Uterus (tissue), 4 donors: ENCODE measurements around the gene ZNF625. TPM values are rescaled to one million over a fixed set of nuclear protein-coding genes. Genes with fewer than 3 reads are reported as not detected.

Experiments used
- DNase-seq, 2 donors: peaks; one replicate each; pipeline ENCODE4 v3.0.0-alpha.2; 2019 to 2020
- H3K27ac ChIP-seq, 2 donors: fragments of 200-600 bp; sonication (generic); 1 replicate in 1 of 2; 2 replicates in 1 of 2; pipeline ENCODE4 v1.5.1; 2016 to 2018
- H3K27me3 ChIP-seq, 2 donors: fragments of 200-600 bp; sonication (generic); one replicate each; pipeline ENCODE4 v1.5.1; 2018 to 2019; ENCODE audit warnings: control low read depth in 1 of 2
- H3K36me3 ChIP-seq, 2 donors: fragments of 200-600 bp; sonication (generic); one replicate each; pipeline ENCODE4 v1.5.1; 2019; ENCODE audit warnings: control low read depth in 1 of 2
- H3K4me1 ChIP-seq, 2 donors: fragments of 200-600 bp; sonication (generic); one replicate each; pipeline ENCODE4 v1.5.1; 2018 to 2019; ENCODE audit warnings: control low read depth in 1 of 2
- H3K4me3 ChIP-seq, 2 donors: fragments of 200-600 bp; sonication (generic); 1 replicate in 1 of 2; 2 replicates in 1 of 2; pipeline ENCODE4 v1.5.1; 2018 to 2019; ENCODE audit warnings: mild to moderate bottlenecking in 1 of 2
- H3K9me3 ChIP-seq, 2 donors: fragments of 200-600 bp; sonication (generic); one replicate each; pipeline ENCODE4 v1.5.1; 2019; ENCODE audit warnings: control low read depth in 1 of 2
- POLR2A ChIP-seq, 2 donors: fragments of 450-650 bp; IDR thresholded peaks; one replicate each; pipeline ENCODE4 v1.6.1; 2016; ENCODE audit warnings: antibody characterized with exemption in 2 of 2, mild to moderate bottlenecking in 1 of 2, moderate library complexity in 1 of 2
- intact Hi-C: fragments of 100-400 bp; cut with DNase I; formaldehyde crosslinking; loops from one replicate; pipeline ENCODE4 v1.15.1; 2023; ENCODE audit warnings: low total_unique reads
- total RNA-seq, 4 donors: library from RNA; depleted of rRNA in 3 of 4; stranded (reverse); fragments of >200 nt in 3 of 4; gene quantifications; one replicate each; pipeline versions ENCODE4 v1.1.0 to v1.2.4, GENCODE V29; 2014 to 2023
- TF ChIP-seq, protein P1 (sequence below), 4 experiments: fragments of 200-600 bp in 2 of 4; fragments of 450-650 bp in 2 of 4; sonication (generic) in 2 of 4; IDR thresholded peaks; one replicate each; pipeline ENCODE4 v1.5.1; 2016 to 2019; ENCODE audit warnings: antibody characterized with exemption in 4 of 4, mild to moderate bottlenecking in 2 of 4, moderate library complexity in 1 of 4
- donor health status: DM: yes; HTN: yes; CAD: no.

Gene ZNF625
- total RNA-seq, 4 donors from 2014 or later = 4.4 to 34.8 (median 10.1) TPM

DNA sequence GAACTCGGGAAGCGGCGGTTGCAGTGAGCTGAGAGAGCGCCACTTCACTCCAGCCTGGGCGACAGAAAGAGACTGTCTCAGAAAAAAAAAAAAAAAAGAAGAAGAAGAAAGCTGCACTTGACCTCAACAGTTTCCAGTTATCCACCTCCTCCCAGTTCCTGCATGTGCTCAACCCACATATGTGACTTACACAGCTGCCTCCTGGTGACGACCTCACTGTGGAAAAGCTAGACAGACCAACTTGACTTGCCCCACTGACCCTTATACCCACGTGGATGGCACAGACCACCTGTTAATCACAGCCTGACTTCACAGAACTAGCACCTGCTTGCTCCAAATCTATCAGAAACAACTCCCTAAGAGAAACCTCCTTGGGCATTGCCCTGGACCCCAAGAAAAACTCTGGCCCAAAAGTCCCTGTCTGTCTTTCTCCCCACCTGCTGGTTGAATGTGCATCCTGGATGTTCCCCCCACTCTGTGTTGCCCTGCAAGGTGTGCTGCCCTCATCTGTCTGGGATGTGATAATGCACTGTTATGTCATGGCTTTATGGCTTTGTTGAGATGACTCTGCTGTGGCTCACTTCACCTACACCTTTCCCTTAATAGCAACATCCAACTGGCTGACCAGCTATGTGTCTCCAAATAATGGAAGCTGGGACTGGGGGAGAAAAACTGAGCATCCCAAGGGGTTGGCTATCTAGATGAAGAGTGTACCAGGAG is 19.2 kb downstream of the ZNF625 start:
- no peaks in the 10 kb centered on the region for H3K36me3 ChIP-seq
- no peak for TF ChIP-seq POLR2A (IDR thresholded peaks at IDR 0.05)
- TF ChIP-seq, protein P1, sequence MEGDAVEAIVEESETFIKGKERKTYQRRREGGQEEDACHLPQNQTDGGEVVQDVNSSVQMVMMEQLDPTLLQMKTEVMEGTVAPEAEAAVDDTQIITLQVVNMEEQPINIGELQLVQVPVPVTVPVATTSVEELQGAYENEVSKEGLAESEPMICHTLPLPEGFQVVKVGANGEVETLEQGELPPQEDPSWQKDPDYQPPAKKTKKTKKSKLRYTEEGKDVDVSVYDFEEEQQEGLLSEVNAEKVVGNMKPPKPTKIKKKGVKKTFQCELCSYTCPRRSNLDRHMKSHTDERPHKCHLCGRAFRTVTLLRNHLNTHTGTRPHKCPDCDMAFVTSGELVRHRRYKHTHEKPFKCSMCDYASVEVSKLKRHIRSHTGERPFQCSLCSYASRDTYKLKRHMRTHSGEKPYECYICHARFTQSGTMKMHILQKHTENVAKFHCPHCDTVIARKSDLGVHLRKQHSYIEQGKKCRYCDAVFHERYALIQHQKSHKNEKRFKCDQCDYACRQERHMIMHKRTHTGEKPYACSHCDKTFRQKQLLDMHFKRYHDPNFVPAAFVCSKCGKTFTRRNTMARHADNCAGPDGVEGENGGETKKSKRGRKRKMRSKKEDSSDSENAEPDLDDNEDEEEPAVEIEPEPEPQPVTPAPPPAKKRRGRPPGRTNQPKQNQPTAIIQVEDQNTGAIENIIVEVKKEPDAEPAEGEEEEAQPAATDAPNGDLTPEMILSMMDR (IDR thresholded peaks at IDR 0.05) = no peak
- DNase-seq = no peak
- H3K9me3 ChIP-seq = peaks cover 0 to 17% of the 10 kb centered on the region in 2 donors
- no peak overlapping the region for H3K27ac ChIP-seq
- H3K27me3 ChIP-seq = no peaks in the 10 kb centered on the region
- intact Hi-C loops = no loop called here
- no peaks in the 10 kb centered on the region for H3K4me1 ChIP-seq
- H3K4me3 ChIP-seq = no peak overlapping the region

DNA sequence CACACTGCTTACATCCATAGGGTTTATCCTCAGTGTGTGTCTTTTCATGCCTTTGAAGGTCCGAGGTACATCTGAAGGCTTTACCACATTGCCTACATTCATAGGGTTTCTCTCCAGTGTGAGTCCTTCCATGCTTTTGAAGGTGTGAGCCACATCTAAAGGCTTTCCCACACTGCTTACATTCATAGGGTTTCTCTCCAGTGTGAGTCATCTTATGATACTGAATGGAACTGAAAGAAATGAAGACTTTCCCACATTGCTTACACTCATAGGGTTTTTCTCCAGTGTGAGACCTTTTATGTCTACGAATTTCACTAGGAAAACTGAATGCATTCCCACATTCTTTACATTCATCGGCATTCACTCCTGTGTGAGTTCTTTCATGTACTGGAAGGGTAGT is 23.5 kb downstream of the ZNF625 start:
- H3K4me3 ChIP-seq = no peak overlapping the region
- H3K4me1 ChIP-seq = no peaks in the 10 kb centered on the region
- no peaks in the 10 kb centered on the region for H3K27me3 ChIP-seq
- peaks cover 0 to 36% of the 10 kb centered on the region in 2 donors for H3K9me3 ChIP-seq
- intact Hi-C loops = no loop called here
- no peaks in the 10 kb centered on the region for H3K36me3 ChIP-seq
- H3K27ac ChIP-seq = no peak overlapping the region
- TF ChIP-seq, protein P1 (IDR thresholded peaks at IDR 0.05) = no peak
- TF ChIP-seq POLR2A (IDR thresholded peaks at IDR 0.05) = no peak
- no peak for DNase-seq

DNA sequence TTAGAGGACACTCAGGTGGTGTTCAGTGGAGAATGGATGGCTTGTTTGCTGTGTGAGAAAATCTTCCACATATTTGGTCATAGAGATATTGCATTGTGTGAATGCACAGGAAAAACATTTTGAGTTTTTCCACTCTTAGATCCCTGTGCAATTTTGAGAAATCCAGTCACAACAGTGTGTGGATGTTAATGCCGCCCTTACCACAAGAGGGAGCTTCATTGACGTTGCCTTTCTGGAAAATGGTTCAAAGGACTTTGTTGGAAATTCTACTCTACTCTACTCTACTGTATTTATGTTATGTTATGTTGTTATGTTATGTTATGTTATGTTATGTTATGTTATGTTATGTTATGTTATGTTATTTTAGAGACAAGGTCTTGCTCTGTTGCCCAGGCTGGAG is 29.8 kb downstream of the ZNF625 start:
- no peak overlapping the region for H3K4me3 ChIP-seq
- no peak for DNase-seq
- no peaks in the 10 kb centered on the region for H3K27me3 ChIP-seq
- no peak for TF ChIP-seq POLR2A (IDR thresholded peaks at IDR 0.05)
- TF ChIP-seq, protein P1 (IDR thresholded peaks at IDR 0.05) = peak in 2 of 4 experiments; percentile 25 to 37
- no peaks in the 10 kb centered on the region for H3K4me1 ChIP-seq
- intact Hi-C loops = no loop called here
- no peak overlapping the region for H3K27ac ChIP-seq
- no peaks in the 10 kb centered on the region for H3K36me3 ChIP-seq
- peaks cover 0 to 13% of the 10 kb centered on the region in 2 donors for H3K9me3 ChIP-seq

DNA sequence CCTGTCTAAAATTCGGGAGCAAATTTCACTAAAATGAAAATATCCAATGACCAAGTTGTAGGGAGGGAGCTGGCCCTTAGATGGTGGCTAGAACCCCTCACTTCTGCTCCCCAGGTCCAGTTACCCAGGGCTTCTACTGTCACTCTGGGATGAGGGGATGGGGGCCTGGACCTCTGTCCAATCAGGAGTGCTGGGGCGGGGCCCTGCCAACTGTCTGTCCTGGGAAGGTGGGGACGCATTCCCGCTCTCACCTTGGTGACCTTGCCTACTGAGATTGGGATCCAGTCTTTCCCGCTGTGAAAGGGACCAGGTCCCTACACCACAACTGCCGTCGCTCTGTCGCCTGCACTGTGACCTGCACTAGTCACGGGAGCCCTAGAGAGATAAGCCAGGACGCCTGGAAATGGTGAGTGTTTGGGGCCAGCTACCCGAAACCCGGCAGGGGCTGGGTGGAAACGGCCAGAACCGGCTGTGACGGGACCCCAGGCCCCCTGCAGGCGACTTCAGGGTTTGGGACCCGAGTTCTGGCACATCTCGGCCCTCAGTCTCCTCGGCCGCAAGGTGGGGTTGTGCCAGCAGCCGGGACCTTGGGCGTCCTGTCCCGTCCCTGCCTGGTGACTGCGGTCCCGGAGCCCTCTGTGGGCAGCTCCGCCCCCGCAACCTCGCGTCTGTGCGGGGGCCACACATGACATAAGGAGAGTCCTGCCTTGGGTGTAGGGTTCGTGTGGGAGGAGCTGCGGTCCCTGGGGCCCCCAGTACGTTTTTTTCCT is 39.1 kb downstream of the ZNF625 start:
- no peaks in the 10 kb centered on the region for H3K9me3 ChIP-seq
- no peak overlapping the region for H3K4me3 ChIP-seq
- TF ChIP-seq, protein P1 (IDR thresholded peaks at IDR 0.05) = no peak
- TF ChIP-seq POLR2A (IDR thresholded peaks at IDR 0.05) = no peak
- H3K4me1 ChIP-seq = no peaks in the 10 kb centered on the region
- intact Hi-C loops = no loop called here
- H3K27ac ChIP-seq = no peak overlapping the region
- no peaks in the 10 kb centered on the region for H3K27me3 ChIP-seq
- no peaks in the 10 kb centered on the region for H3K36me3 ChIP-seq
- DNase-seq = no peak

DNA sequence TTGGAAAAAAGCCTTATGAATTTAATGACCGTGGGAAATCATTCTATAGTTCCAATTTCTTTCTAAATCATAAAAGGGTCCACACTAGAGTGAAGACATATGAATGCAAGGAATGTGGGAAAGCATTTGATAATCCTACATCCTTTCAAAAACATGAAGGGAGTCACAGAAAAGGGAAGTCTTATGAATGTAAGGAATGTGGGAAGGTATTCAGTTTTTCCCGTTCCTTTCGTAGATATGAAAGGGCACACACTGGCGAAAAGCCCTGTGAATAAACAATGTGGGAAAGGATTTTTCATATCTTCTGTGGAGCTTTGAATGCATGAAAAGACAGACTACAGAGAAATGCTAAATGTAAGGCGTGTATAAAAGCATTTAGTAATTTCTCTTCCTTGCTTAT is 43.4 kb downstream of the ZNF625 start:
- no peaks in the 10 kb centered on the region for H3K4me1 ChIP-seq
- intact Hi-C loops = no loop called here
- H3K36me3 ChIP-seq = no peaks in the 10 kb centered on the region
- H3K27me3 ChIP-seq = no peaks in the 10 kb centered on the region
- H3K9me3 ChIP-seq = peaks cover 0 to 7% of the 10 kb centered on the region in 2 donors
- no peak for DNase-seq
- no peak overlapping the region for H3K27ac ChIP-seq
- H3K4me3 ChIP-seq = no peak overlapping the region
- TF ChIP-seq, protein P1 (IDR thresholded peaks at IDR 0.05) = no peak
- no peak for TF ChIP-seq POLR2A (IDR thresholded peaks at IDR 0.05)
